ENCODE results near the gene SLC18A2.

Gene SLC18A2

GRCh38 chr10:117239051-117239450, 1.9 kb upstream of the SLC18A2 start:
- no peak for DNase-seq (ENCODE audit: low spot score)

- DNase-seq (ENCODE audit: low spot score): no peak
Observed at GRCh38 chr10:117239721-117240620, 943 bp upstream of the SLC18A2 start.

- no peak for DNase-seq (ENCODE audit: low spot score)
Observed at GRCh38 chr10:117241541-117242462, 888 bp downstream of the SLC18A2 start.

DNA sequence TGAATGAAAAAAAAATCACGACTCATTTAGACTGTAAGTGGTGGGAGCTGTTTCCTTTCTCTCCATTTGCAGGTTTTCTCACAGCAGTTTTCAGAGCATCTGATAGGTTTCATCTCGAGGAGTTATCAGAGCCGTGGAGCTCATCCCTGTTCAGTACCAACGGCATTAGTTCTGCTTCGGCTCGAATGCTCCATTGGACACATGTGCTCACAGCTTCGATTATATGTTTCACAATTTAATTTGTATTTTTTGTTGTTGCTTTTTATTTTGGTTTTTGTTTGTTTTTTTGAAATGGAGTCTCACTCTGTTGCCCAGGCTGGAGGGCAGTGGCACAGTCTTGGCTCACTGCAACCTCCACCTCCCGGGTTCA, 1.5 kb downstream of the SLC18A2 start:
- DNase-seq (ENCODE audit: low spot score): no peak

GRCh38 chr10:117246997-117247671, 6.2 kb downstream of the SLC18A2 start:
- DNase-seq (ENCODE audit: low spot score): no peak

- DNase-seq (ENCODE audit: low spot score): no peak
Observed at GRCh38 chr10:117248750-117249465, 8.0 kb downstream of the SLC18A2 start.

GRCh38 chr10:117249493-117250093, 8.7 kb downstream of the SLC18A2 start:
- DNase-seq (ENCODE audit: low spot score): no peak

DNA sequence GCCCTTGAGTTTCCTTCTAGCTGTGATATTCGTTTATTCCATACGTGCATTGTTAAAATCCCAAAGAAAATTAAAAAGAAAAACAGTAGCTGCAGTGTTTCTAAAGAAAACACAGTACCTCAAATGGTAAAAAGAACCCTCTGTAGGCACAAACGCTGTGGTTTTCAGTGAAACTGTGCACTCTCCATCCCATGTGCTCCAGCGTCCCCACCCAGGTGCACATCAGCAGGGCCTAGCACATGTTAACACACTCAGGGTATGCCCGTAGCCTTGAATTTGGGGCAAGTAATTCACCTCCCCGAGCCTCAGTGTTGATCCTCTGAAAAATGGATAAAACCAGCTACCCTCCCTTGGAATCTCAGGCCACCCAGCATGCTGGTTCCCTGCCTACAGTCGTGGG, 9.5 kb downstream of the SLC18A2 start:
- no peak for DNase-seq (ENCODE audit: low spot score)

DNA sequence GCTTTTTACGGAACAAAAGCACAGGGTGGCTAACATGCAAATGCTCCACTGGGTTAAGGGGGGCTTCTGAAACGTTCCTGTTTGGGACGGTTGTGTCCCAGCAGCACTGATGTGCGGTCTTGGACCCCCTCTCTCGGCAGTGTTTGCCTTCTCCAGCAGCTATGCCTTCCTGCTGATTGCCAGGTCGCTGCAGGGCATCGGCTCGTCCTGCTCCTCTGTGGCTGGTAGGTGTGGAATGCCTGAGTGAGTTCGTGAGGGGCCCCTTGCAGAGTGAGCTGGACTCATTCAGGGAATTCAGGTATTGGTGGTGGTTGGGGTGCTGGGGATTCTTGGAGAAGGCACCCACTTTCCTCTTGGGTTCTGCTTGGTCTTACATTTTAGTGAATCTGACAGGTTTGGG, 13.0 kb downstream of the SLC18A2 start:
- no peak for DNase-seq (ENCODE audit: low spot score)

GRCh38 chr10:117254338-117254737, 13.4 kb downstream of the SLC18A2 start:
- no peak for DNase-seq (ENCODE audit: low spot score)

GRCh38 chr10:117254774-117255735, 14.1 kb downstream of the SLC18A2 start:
- DNase-seq (ENCODE audit: low spot score): no peak

DNA sequence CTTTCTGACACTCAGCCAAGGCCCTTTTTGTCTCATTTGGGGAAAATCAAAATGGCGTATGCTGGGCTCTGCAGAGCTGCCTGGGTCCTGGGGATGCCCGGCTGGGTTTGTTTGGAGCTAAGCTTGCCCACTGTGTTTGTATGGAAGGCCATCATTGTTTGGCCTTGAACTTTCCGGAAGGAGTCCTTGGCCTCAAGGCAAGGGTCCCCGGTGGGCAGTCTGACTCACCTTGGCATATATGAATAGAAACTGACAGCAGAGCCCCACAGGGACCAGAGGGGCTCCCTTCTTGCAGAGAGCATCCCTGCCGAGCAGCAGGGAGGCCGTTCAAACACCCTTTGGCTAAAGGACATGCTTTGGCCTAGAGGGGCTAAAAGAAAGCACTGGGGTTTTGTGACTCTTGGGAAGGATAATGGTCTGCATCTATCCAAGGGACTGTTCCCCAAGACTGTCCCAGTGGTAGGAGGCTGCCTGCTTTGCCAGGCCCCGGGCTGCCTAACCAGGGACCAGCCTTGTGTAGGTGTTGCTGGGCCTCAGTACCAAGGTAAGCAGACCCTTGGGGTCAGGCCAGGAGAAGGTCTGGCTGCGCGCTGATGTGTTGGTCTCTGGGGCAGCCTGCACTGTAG, 15.0 kb downstream of the SLC18A2 start:
- no peak for DNase-seq (ENCODE audit: low spot score)

GRCh38 chr10:117256910-117257309, 16.0 kb downstream of the SLC18A2 start:
- no peak for DNase-seq (ENCODE audit: low spot score)

DNA sequence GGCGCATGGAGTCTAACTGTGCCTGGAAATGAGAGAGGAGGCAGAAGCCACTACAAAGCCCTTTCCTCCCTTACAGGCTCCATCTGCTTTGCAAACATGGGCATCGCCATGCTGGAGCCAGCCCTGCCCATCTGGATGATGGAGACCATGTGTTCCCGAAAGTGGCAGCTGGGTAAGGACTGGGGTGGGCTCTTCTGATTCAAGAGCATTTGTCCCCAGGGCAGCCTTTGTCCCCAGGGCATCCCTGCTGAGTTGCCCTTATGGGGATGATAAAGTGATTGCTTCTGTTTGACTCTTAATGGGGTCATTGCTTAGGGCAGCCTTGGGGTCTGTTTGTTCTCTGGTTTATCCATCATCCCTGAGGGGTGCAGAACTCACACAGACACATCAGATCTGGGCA, 16.8 kb downstream of the SLC18A2 start:
- no peak for DNase-seq (ENCODE audit: low spot score)

DNA sequence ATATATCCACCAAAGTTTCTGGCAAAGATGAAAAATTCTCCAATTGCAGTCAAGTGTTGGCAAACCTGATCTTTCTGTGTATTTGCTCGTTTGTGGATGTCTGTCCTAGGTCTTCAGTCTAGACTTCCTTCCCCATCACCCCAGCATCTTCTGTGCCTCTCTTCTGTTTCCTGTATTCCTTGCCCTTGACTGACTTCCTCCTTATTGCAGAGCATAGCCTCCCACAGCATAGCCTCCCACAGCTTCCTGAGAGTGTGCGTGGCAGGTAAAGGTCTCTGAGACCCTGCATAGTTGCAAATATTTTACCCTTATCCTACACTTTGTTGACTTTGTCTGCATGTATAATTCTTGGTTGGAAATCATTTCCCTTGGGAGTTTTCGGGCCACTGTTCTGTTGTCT, 18.4 kb downstream of the SLC18A2 start:
- no peak for DNase-seq (ENCODE audit: low spot score)

DNA sequence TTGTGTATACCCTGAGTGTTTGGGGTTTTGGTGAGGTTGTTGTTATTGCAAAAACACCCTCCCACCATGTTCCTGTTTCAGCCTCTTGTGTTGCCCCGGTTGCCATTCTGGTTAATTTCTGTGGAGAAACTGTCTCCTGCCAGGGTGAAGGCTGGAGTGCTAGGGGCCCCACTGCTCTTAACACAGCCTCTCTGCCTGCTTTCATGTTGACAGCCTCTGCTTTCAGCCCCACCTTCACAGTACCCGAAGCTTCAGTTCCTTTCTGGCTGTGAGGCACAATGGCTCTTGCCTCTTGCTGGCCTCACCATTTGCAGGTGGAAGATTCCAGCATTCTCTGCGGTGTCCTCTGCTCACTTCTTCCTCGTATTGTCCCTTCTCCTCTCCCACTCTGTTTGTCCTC, 19.2 kb downstream of the SLC18A2 start:
- no peak for DNase-seq (ENCODE audit: low spot score)

DNA sequence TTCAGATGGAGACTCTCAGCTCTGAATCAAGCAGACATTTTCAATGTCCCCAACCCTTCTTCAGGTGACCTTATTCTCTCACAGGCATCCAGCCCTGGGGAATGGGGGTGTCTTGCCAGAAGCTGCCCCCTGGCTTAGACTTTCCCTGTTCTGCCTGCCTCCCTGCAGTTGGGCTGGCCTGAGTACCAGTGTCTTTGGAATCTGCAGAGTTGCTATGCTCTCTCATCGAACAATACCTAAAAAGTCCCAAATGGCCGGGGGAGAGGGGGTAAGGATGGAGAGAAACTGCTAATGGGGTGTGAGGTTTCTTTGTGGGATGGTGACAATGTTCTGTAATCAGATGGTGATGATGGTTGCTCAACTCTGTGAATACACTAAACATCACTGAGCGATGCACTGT, 20.6 kb downstream of the SLC18A2 start:
- DNase-seq (ENCODE audit: low spot score): no peak

- DNase-seq (ENCODE audit: low spot score): no peak
Observed at GRCh38 chr10:117262291-117262902, 21.5 kb downstream of the SLC18A2 start.

GRCh38 chr10:117262903-117263293, 22.0 kb downstream of the SLC18A2 start:
- no peak for DNase-seq (ENCODE audit: low spot score)

Data from hematopoietic multipotent progenitor cell treated with erythropoietin and hydrocortisone succinate and interleukin-3 and kit ligand, for 17 days (in vitro differentiated cells).